Stimulated activated CD4-positive, alpha-beta T cell treated with anti-CD3 and anti-CD28 coated beads, Interleukin-1b, Interleukin-23, amount 100 ng/mL, for 4 hours (primary cell): ENCODE data around the gene NEUROD2.

Experiments used
- DNase-seq, 2 donors: peaks; one replicate each; pipeline ENCODE4 v3.0.0-alpha.2; 2020; ENCODE audit warnings: low read depth in 2 of 2

NEUROD2 gene

GRCh38 chr17:39618956-39619785 is 11.5 kb upstream of the NEUROD2 start:
- no peak for DNase-seq

- no peak for DNase-seq
Observed at GRCh38 chr17:39618246-39618913, 10.7 kb upstream of the NEUROD2 start.

GRCh38 chr17:39617446-39618245 is 9.9 kb upstream of the NEUROD2 start:
- peak; percentile 41 to 56 for DNase-seq

DNA sequence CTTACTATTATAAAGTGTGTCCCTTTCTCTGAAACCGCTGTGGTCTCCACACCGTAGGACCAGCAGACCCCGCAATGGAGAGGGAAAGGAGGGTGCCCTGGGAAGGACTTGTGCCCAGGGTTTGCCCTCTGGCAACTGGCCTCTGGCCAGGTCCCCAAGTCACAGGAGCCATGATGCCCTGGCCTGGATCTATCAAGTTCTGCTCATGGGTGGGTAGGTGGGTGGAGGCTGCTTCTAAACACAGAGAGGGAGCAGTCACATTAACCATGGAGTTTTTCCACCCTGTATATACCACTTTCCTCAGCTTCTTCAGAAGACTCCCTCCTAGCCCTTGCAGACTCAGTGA is 9.4 kb upstream of the NEUROD2 start:
- DNase-seq, result no peak

DNA sequence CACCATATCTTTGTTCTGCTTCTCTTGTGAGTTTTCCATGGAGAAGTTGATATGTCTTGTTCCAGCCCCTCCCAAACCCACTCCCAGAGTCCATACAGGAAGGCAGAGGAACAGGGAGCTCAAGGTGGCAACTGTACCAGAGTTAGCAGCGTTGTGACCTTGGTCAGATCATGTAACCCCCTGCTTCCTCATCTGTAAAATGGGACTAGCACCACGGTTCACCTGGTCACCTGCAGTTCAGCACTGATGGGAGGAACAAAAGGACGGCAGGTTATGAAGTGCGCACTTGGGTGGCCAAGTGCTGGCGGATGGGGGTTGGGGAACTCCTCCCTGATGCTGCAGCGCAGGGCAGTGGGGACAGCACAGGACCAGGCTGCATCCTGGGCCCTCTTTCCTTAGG is 7.7 kb upstream of the NEUROD2 start:
- DNase-seq, result no peak

GRCh38 chr17:39614545-39615157 is 6.9 kb upstream of the NEUROD2 start:
- no peak for DNase-seq

- DNase-seq, result no peak
Observed at GRCh38 chr17:39612935-39613464, 5.3 kb upstream of the NEUROD2 start.

- DNase-seq, result no peak
Observed at GRCh38 chr17:39612291-39612894, 4.7 kb upstream of the NEUROD2 start.

- DNase-seq, result no peak
Observed at GRCh38 chr17:39611401-39612112, 3.8 kb upstream of the NEUROD2 start.

- DNase-seq, result no peak
Observed at GRCh38 chr17:39609416-39610025, 1.8 kb upstream of the NEUROD2 start.

DNA sequence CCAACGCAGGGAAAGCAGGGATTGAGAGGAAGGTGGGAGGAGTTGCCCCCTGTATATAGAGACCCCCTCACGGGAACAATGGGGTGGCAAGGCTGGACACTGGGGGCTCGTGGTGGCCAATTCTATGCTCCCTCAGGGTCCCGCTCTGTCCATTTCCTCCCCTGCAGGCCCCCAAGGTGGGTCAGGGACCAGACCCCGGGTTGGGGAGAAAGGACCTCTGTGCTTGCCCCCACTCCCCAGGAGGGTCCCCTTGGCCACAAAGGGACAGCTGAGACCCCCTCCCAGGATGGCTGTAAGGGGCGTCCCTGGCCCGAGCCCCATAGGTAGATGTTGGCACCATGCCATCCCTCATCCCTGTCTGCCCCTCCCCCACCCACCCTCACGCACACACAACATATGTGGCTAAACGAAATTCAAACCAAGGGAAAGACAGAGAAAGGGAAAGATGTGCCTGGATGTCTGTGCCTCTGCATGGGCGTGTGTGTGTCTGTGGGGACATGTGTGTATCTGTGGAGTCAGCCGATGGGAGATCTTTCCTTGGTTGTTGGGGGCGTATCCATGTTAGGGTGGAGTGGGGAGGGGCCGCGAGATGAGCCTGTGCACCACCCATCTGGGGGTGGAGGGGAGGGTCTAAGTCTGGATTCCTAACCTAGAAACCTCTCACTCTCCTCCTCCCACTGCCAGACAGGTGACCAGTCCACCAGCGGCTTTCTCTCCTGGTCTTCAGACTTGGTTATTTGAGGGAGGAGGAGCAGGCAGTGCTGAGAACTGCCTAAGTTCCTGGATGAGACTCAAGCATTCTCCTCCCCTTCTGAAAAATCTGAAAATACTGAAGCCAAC is 642 bp upstream of the NEUROD2 start:
- no peak for DNase-seq

DNA sequence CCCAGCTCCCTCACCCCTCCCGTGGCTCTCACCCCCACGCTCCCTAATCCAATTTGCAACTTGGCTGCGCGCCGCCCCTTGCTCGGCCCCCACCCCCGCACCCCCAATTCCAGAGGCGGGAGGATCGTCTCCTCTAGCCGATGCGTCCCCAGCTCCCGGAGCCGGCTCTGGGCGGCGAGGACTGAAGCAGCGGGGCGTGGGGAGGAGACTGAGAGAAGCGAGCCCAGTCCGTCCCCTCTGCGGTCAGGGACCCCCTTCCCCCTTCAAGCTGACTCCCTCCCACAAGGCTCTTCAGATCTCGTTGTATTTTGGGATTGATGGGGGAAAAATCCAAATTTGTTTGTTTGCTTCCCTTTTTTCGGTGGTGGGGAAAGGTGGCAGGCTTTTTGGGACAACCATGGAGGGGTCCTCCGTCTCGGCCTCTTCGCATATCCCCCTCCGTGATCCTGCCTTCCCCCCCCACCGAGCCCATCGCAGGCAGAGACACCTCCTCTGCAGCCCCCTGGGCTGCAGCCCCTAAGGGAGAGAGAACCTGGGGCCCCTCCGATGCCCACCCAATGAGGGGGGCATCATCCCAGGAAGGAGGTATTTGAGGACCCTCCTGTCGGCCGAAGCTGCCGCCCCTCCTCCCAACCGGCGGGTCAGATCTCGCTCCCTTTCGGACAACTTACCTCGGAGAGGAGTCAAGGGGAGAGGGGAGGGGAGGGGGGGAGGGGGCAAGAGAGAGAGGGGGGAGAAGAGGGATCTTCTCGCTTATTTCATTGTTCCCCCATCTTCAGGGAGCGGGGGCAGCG is 466 bp downstream of the NEUROD2 start:
- DNase-seq, result no peak

- DNase-seq, result no peak
Observed at GRCh38 chr17:39606434-39607056, 1.2 kb downstream of the NEUROD2 start.

GRCh38 chr17:39605492-39606433 is 2.0 kb downstream of the NEUROD2 start:
- DNase-seq, result no peak

DNA sequence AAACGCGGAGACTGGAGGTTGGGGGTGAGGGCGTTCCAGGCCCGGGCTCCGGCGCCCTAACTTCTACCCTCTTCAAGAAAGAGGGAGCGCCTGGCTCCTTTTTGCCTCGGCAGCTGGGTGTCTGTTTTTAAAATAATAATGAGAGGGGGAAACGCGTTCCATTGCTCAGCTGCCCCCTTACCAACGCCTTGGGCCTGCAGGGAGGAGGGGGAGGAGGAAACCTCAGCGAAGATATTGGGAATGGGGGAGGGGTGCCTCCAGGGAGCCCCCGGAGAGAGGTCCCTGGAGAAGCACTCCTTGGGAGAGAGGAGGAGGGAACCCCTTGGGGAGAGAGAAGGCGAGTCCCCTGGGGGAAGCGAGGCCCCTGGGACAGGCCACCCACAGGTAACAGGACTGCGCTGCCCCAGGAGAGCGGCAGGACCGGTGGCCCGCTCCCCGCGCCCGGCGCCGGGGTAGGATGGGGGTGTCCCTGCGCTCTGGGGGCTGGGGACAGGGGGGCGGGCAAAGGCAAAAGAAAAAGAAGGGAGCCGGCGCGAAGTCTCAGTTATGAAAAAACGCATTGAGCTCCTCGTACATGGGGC is 2.7 kb downstream of the NEUROD2 start:
- no peak for DNase-seq

- no peak for DNase-seq
Observed at GRCh38 chr17:39603304-39604016, 4.3 kb downstream of the NEUROD2 start.
